GM12878 (cell line): ENCODE results near the gene GLA. TPM values are rescaled to one million over a fixed set of nuclear protein-coding genes. Genes with fewer than 3 reads are reported as not detected.

Experiments used
- ATAC-seq: fragments of 200-7000 bp; cut with Tn5 transposase; 3 replicates; pipeline ENCODE4 v1.9.1; 2020; ENCODE audit warnings: mild to moderate bottlenecking, moderate library complexity
- Bru-seq: library from RNA; stranded (reverse); fragments of 400-500 nt; gene quantifications from one replicate; lab custom pipeline; 2021; lab: Mats Ljungman, UMichigan
- BruChase-seq, 2 experiments: library from RNA; stranded (reverse); fragments of 400-500 nt; gene quantifications; one replicate each; lab custom pipeline; 2021; lab: Mats Ljungman, UMichigan
- BruUV-seq: library from RNA; stranded (reverse); fragments of 400-500 nt; replicated peaks from 2 replicates; lab custom pipeline; 2021; lab: Mats Ljungman, UMichigan
- CTCF ChIA-PET: fragments of 300-600 bp; sonication (Branson Sonifier 250); formaldehyde crosslinking; extraction: SDS; loops from one replicate; lab custom pipeline; 2021; ENCODE audit warnings: inconsistent platforms; lab: Yijun Ruan, JAX
- POLR2A ChIA-PET: fragments of 350-600 bp; formaldehyde crosslinking; extraction: SDS; loops from one replicate; lab custom pipeline; 2021; ENCODE audit warnings: inconsistent platforms; lab: Charles Lee
- RAD21 ChIA-PET: fragments of 300-600 bp; sonication (Branson Sonifier 250); formaldehyde crosslinking; loops from one replicate; lab custom pipeline; 2023; ENCODE audit warnings: antibody characterized with exemption; ENCODE audit not compliant: unreplicated experiment; lab: Charles Lee
- SMC1A ChIA-PET: fragments of 300-600 bp; sonication (Branson Sonifier 250); formaldehyde crosslinking; loops from one replicate; lab custom pipeline; 2023; ENCODE audit not compliant: unreplicated experiment, uncharacterized antibody; lab: Charles Lee
- DNase-seq: peaks from one replicate; pipeline ENCODE4 v3.0.0-alpha.2; 2011; ENCODE audit warnings: low read depth, low spot score
- FAIRE-seq: peaks from 3 replicates; lab custom pipeline; 2011; peaks lifted over from hg19 to GRCh38; lab: Jason Lieb, UNC
- H2AFZ ChIP-seq: 2 replicates; pipeline ENCODE4 v1.6.0; 2011; ENCODE audit warnings: low read depth, low read length, control low read depth; ENCODE audit not compliant: control insufficient read depth
- H3K27ac ChIP-seq: 2 replicates; pipeline ENCODE4 v1.5.1; 2011; ENCODE audit warnings: control low read depth; ENCODE audit not compliant: control insufficient read depth, insufficient read depth
- H3K27me3 ChIP-seq, 2 experiments: replicated peaks in 1 of 2; 2 replicates each; pipeline versions ENCODE4 v1.6.0 to v1.6.1; 2011; ENCODE audit warnings: low read length in 1 of 2; ENCODE audit not compliant: control insufficient read depth in 2 of 2, insufficient read depth in 2 of 2
- H3K36me3 ChIP-seq, 2 experiments: 2 replicates each; pipeline ENCODE4 v1.5.1; 2011; ENCODE audit warnings: low read length in 1 of 2; ENCODE audit not compliant: control insufficient read depth in 2 of 2, insufficient read depth in 2 of 2
- H3K4me1 ChIP-seq: 2 replicates; pipeline ENCODE4 v1.6.1; 2011; ENCODE audit warnings: mild to moderate bottlenecking, low read length, moderate library complexity, mixed read lengths; ENCODE audit not compliant: control insufficient read depth, insufficient read depth
- H3K4me2 ChIP-seq: 2 replicates; pipeline ENCODE4 v1.6.0; 2011; ENCODE audit warnings: control low read depth; ENCODE audit not compliant: control insufficient read depth, insufficient read depth
- H3K4me3 ChIP-seq: fragments of 200-600 bp; sonication (generic); 2 replicates; pipeline ENCODE4 v1.5.1; 2016
- H3K79me2 ChIP-seq: 2 replicates; pipeline ENCODE4 v1.6.0; 2011; ENCODE audit warnings: low read length; ENCODE audit not compliant: control insufficient read depth, insufficient read depth
- H3K9ac ChIP-seq: 2 replicates; pipeline ENCODE4 v1.8.0; 2011; ENCODE audit warnings: low read length, control low read depth, mixed read lengths; ENCODE audit not compliant: control insufficient read depth, insufficient read depth
- H3K9me3 ChIP-seq: replicated peaks from 3 replicates; pipeline ENCODE4 v1.5.1; 2011; ENCODE audit warnings: mild to moderate bottlenecking, low read length; ENCODE audit not compliant: control insufficient read depth, insufficient read depth
- H4K20me1 ChIP-seq: 2 replicates; pipeline ENCODE4 v1.6.0; 2011; ENCODE audit not compliant: control insufficient read depth, insufficient read depth
- BRCA1 ChIP-seq: IDR thresholded peaks from 2 replicates; pipeline ENCODE4 v1.6.1; 2011; ENCODE audit warnings: low read depth, low read length, improper control_type of control experiment
- CHD4 ChIP-seq: fragments of 200-600 bp; sonication (generic); IDR thresholded peaks from 2 replicates; pipeline ENCODE4 v1.6.1; 2016; ENCODE audit warnings: mild to moderate bottlenecking
- FOXM1 ChIP-seq: IDR thresholded peaks from 2 replicates; pipeline ENCODE4 v1.6.1; 2012; ENCODE audit warnings: low read depth, mild to moderate bottlenecking, inconsistent platforms, low read length, moderate library complexity
- HCFC1 ChIP-seq: fragments of 150-350 bp; IDR thresholded peaks from 2 replicates; pipeline ENCODE4 v1.6.1; 2014; ENCODE audit warnings: low read length
- PAX5 ChIP-seq: IDR thresholded peaks from 2 replicates; pipeline ENCODE4 v1.6.1; 2011; ENCODE audit warnings: low read depth, low read length, borderline replicate concordance
- POLR2A ChIP-seq: IDR thresholded peaks from 2 replicates; pipeline ENCODE4 v1.6.1; 2011; ENCODE audit warnings: low read depth, mild to moderate bottlenecking, low read length
- RAD21 ChIP-seq: IDR thresholded peaks from 2 replicates; pipeline ENCODE4 v1.6.1; 2011; ENCODE audit warnings: mild to moderate bottlenecking, low read depth, low read length, moderate library complexity; ENCODE audit not compliant: insufficient read depth
- RBBP5 ChIP-seq: fragments of 200-600 bp; sonication (generic); conservative IDR thresholded peaks from 2 replicates; pipeline ENCODE4 v1.6.1; 2016
- SIX5 ChIP-seq: IDR thresholded peaks from 2 replicates; pipeline ENCODE4 v1.6.1; 2011; ENCODE audit warnings: mild to moderate bottlenecking, low read depth, low read length, moderate library complexity; ENCODE audit not compliant: severe bottlenecking
- WGBS: methylation state at CpG from one replicate; pipeline ENCODE4 v1.1.6; 2016; ENCODE audit warnings: low lambda C conversion rate; ENCODE audit not compliant: insufficient replicate concordance, insufficient coverage; ENCODE audit errors: missing lambda C conversion rate; 5-methylcytosine and 5-hydroxymethylcytosine counted together
- in situ Hi-C: fragments of 300-500 bp; cut with MboI; formaldehyde crosslinking; loops from 9 replicates; pipeline ENCODE4 v1.14.3; 2018; ENCODE audit warnings: mixed read lengths
- intact Hi-C: fragments of 100-400 bp; cut with micrococcal nuclease; formaldehyde crosslinking; loops from one replicate; pipeline ENCODE4 v1.14.2; 2022; ENCODE audit not compliant: unreplicated experiment
- long read RNA-seq, 2 experiments: library from polyadenylated mRNA; unstranded; transcript quantifications; one replicate each; pipeline ENCODE4 v2.0.0, GENCODE V29; 2019 to 2020
- polyA minus RNA-seq, 3 experiments: library from RNA; depleted of rRNA, polyadenylated mRNA; stranded (reverse); fragments of >200 nt; gene quantifications; 2 replicates each; pipeline ENCODE4 v1.2.3, GENCODE V29; 2011
- polyA plus RNA-seq, 11 experiments: library from polyadenylated mRNA; depleted of rRNA in 4 of 11; unstranded in 6 of 11; stranded (reverse) in 5 of 11; fragments of >200 nt; fragmentation: Nextera tagmentation in 4 of 11; fragmentation: Illumina TruSeq in 1 of 11; extraction: Ambion mirVana in 4 of 11; extraction: Trizol in 1 of 11; gene quantifications; 1 replicate in 1 of 11; 2 replicates in 10 of 11; pipeline versions ENCODE4 v1.2.1 to v1.2.3, GENCODE V29; 2011 to 2016; ENCODE audit warnings: inconsistent platforms in 2 of 11, missing spikeins in 2 of 11, low read depth in 1 of 11
- total RNA-seq, 4 experiments: library from RNA; depleted of rRNA in 3 of 4; stranded (reverse); fragments of >200 nt in 3 of 4; fragmentation: Illumina TruSeq in 1 of 4; extraction: Trizol in 1 of 4; gene quantifications; 2 replicates each; pipeline versions ENCODE4 v1.2.1 to v1.2.3, GENCODE V29; 2013 to 2021
- TF ChIP-seq, protein P1 (sequence below): fragments of 450-650 bp; IDR thresholded peaks from 2 replicates; pipeline ENCODE4 v1.6.1; 2014; ENCODE audit warnings: mild to moderate bottlenecking
- TF ChIP-seq, protein P2 (sequence below): fragments of 450-650 bp; formaldehyde crosslinking; IDR thresholded peaks from 2 replicates; pipeline ENCODE4 v1.4.0; 2020; ENCODE audit warnings: mild to moderate bottlenecking, moderate library complexity

GLA gene
- total RNA-seq (2013; cell fraction: nucleolus; rRNA removed): 16.7 and 18.1 TPM in 2 replicates
- total RNA-seq (2014; rRNA removed): 23.3 and 23.8 TPM in 2 replicates
- total RNA-seq (2014; rRNA removed; fragmentation: Illumina TruSeq; extraction: Trizol): 25.3 and 26.7 TPM in 2 replicates
- 24.4 and 25.0 TPM in 2 replicates for total RNA-seq (2021)
- 24.9 TPM for polyA plus RNA-seq (2011; ENCODE audit: low read depth)
- polyA plus RNA-seq (2011; rRNA removed): 31.7 and 32.8 TPM in 2 replicates
- polyA plus RNA-seq (2011; cell fraction: cytosol; rRNA removed): 20.5 and 22.7 TPM in 2 replicates
- 42.4 and 53.4 TPM in 2 replicates for polyA plus RNA-seq (2011; cell fraction: nucleus; rRNA removed)
- polyA plus RNA-seq (2012): 17.1 and 23.4 TPM in 2 replicates
- 29.2 and 34.1 TPM in 2 replicates for polyA plus RNA-seq (2014; fragmentation: Illumina TruSeq; extraction: Trizol)
- polyA plus RNA-seq (2014; fragmentation: Nextera tagmentation; extraction: Ambion mirVana): 10 to 100 TPM; 39.2 to 66.4 TPM
- polyA plus RNA-seq (2014; rRNA removed): 20.3 and 28.9 TPM in 2 replicates
- polyA plus RNA-seq (2016; fragmentation: Nextera tagmentation; extraction: Ambion mirVana): 10 to 100 TPM; 26.8 to 29.8 TPM
- 7.9 and 11.5 TPM in 2 replicates for polyA minus RNA-seq (2011; rRNA and poly(A)+ RNA removed)
- polyA minus RNA-seq (2011; cell fraction: cytosol; rRNA and poly(A)+ RNA removed): 4.8 and 7.3 TPM in 2 replicates
- 5.2 and 5.4 TPM in 2 replicates for polyA minus RNA-seq (2011; cell fraction: nucleus; rRNA and poly(A)+ RNA removed)
- percentile 77 among the genes with signal in this experiment for Bru-seq, nascent RNA
- percentile 68 among the genes with signal in this experiment for BruChase-seq, experiment 1, labeled RNA remaining after a 6-hour chase
- percentile 69 among the genes with signal in this experiment for BruChase-seq, experiment 2, labeled RNA remaining after a 2-hour chase
- long read RNA-seq, experiment 1, transcript GLA-201 (7 exons, 1,318 nt): major isoform, 15 of 21 reads
- long read RNA-seq, experiment 1, partial matches to known transcripts: 0 of 21 reads
- long read RNA-seq, experiment 1, other reads (novel, unspliced or antisense): 1 of 21 reads
- long read RNA-seq, experiment 2, transcript GLA-204 (3 exons, 793 nt): minor isoform, 32 of 189 reads
- long read RNA-seq, experiment 2, transcript GLA-201 (7 exons, 1,318 nt): major isoform, 143 of 189 reads
- long read RNA-seq, experiment 2, partial matches to known transcripts: 1 of 189 reads
- long read RNA-seq, experiment 2, other reads (novel, unspliced or antisense): 12 of 189 reads

DNA sequence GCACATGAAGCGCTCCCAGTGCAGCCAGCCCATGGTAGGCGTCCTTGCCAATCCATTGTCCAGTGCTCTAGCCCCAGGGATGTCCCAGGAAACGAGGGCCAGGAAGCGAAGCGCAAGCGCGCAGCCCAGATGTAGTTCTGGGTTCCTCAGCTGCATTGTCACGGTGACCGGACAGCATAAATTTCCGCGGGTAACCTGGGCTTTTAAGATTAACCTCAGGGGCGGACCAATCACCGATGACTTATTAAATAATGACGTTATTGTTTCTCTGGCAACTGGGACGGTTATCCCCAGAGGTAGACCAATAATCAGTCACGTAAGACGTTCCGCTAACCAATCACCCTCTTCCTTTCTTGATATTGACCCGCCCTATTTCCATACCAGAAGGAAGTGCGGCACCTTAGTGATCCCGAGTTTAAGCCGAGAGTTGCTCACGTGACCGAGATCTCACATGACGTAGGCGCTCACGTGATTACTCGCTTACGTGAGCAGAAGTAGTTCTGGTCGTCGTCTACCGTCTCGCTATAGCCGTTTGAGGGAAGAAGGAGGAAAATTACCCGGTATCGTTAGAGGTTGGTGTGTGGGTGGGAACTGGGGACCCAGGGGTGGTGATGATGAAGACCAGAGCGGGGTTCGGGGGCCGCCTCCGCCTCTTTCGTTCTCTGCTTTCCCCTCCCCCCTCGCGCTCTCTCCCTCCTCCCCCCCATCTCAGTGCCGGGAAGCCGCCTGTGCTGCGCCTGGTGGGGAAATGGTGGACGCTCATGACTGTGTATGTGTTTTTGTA lies at the start of gene GLA, which contains the start of gene HNRNPH2:
GLA (minus strand) TSS at position 178 of the 784 bp plus-strand sequence; CDS start at position 156, 22 bp downstream.
HNRNPH2 (plus strand) TSS at position 475 of the 784 bp plus-strand sequence. CDS start 3,767 bp downstream, outside the sequence.
- H3K4me2 ChIP-seq: no peak within 1 kb of the TSS; the same call in 1 of the 2 replicates
- RAD21 ChIA-PET: no interaction called here
- peak within 1 kb of the TSS; percentile 80 for H2AFZ ChIP-seq
- H3K79me2 ChIP-seq: peaks cover 57% of the 10 kb centered on the region
- peaks cover 0 to 4% of the 10 kb centered on the region in 2 experiments; a peak in 1 of 4 replicates for H3K36me3 ChIP-seq
- H3K9me3 ChIP-seq: no peaks in the 10 kb centered on the region; the same call in 2 of the 3 replicates
- intact Hi-C loops: loop anchor here (2.0 kb wide), 1 partner anchor 17 kb away; the partner anchor contains the start of gene RPL36A
- peak; percentile 98 for DNase-seq
- in situ Hi-C loops: no loop called here
- peak within 1 kb of the TSS; percentile 84 for H3K9ac ChIP-seq
- H3K4me1 ChIP-seq: peaks cover 12% of the 10 kb centered on the region
- POLR2A ChIA-PET: interaction anchor here (0.6 to 1.5 kb wide), 3 partner anchors 14 to 24 kb away, joined by 3 to 6 read pairs (median 5); partner anchors contain the start of gene RPL36A
- no TSS peak for BruUV-seq
- peak; percentile 81 for FAIRE-seq
- H3K4me3 ChIP-seq: peak within 1 kb of the TSS; percentile 75
- H3K27ac ChIP-seq: peak within 1 kb of the TSS; percentile 92
- WGBS: 22% methylated on average over 37 of the region's 47 CpGs
- H3K27me3 ChIP-seq: no peaks in the 10 kb centered on the region
- SMC1A ChIA-PET: interaction anchor here (0.8 kb wide), 1 partner anchor 11 kb away, joined by 3 read pairs; no protein-coding TSS in a partner anchor
- CTCF ChIA-PET: no interaction called here
- no peaks in the 10 kb centered on the region for H4K20me1 ChIP-seq
- ATAC-seq: peak; percentile 88
- TF ChIP-seq, protein P1, sequence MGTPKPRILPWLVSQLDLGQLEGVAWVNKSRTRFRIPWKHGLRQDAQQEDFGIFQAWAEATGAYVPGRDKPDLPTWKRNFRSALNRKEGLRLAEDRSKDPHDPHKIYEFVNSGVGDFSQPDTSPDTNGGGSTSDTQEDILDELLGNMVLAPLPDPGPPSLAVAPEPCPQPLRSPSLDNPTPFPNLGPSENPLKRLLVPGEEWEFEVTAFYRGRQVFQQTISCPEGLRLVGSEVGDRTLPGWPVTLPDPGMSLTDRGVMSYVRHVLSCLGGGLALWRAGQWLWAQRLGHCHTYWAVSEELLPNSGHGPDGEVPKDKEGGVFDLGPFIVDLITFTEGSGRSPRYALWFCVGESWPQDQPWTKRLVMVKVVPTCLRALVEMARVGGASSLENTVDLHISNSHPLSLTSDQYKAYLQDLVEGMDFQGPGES: peak; percentile 31; the same call in 1 of the 2 replicates
- TF ChIP-seq, protein P2, sequence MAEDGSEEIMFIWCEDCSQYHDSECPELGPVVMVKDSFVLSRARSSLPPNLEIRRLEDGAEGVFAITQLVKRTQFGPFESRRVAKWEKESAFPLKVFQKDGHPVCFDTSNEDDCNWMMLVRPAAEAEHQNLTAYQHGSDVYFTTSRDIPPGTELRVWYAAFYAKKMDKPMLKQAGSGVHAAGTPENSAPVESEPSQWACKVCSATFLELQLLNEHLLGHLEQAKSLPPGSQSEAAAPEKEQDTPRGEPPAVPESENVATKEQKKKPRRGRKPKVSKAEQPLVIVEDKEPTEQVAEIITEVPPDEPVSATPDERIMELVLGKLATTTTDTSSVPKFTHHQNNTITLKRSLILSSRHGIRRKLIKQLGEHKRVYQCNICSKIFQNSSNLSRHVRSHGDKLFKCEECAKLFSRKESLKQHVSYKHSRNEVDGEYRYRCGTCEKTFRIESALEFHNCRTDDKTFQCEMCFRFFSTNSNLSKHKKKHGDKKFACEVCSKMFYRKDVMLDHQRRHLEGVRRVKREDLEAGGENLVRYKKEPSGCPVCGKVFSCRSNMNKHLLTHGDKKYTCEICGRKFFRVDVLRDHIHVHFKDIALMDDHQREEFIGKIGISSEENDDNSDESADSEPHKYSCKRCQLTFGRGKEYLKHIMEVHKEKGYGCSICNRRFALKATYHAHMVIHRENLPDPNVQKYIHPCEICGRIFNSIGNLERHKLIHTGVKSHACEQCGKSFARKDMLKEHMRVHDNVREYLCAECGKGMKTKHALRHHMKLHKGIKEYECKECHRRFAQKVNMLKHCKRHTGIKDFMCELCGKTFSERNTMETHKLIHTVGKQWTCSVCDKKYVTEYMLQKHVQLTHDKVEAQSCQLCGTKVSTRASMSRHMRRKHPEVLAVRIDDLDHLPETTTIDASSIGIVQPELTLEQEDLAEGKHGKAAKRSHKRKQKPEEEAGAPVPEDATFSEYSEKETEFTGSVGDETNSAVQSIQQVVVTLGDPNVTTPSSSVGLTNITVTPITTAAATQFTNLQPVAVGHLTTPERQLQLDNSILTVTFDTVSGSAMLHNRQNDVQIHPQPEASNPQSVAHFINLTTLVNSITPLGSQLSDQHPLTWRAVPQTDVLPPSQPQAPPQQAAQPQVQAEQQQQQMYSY (CRISPR knock-in tag): no peak
- no peak for TF ChIP-seq RBBP5
- TF ChIP-seq CHD4: no peak
- TF ChIP-seq PAX5: no peak
- TF ChIP-seq HCFC1: peak; percentile 35; the same call in 1 of the 2 replicates
- TF ChIP-seq FOXM1: no peak
- no peak for TF ChIP-seq SIX5
- TF ChIP-seq RAD21: peak; percentile 9; the same call in 1 of the 2 replicates
- 0 out of 2 replicates have a peak, but pooled peaks have one; percentile 14 for TF ChIP-seq BRCA1
- TF ChIP-seq POLR2A: peak; percentile 77
